Transverse colon (tissue), 4 donors: ENCODE data around the gene PALLD. TPM values are rescaled to one million over a fixed set of nuclear protein-coding genes. Genes with fewer than 3 reads are reported as not detected.

ENCODE experiments used
- DNase-seq: peaks from one replicate; pipeline ENCODE4 v3.0.0-alpha.2; 2019
- H3K27ac ChIP-seq, 4 donors: fragments of 200-600 bp; sonication (generic); 2 replicates each; pipeline ENCODE4 v1.5.1; 2016 to 2018; ENCODE audit warnings: inconsistent platforms in 4 of 4
- H3K27me3 ChIP-seq: fragments of 200-600 bp; sonication (generic); 2 replicates; pipeline ENCODE4 v1.5.1; 2017; ENCODE audit warnings: inconsistent platforms
- H3K36me3 ChIP-seq, 4 donors: fragments of 200-600 bp; sonication (generic); 2 replicates each; pipeline ENCODE4 v1.5.1; 2017 to 2019; ENCODE audit warnings: inconsistent platforms in 4 of 4
- H3K4me1 ChIP-seq, 4 donors: fragments of 200-600 bp; sonication (generic); 2 replicates each; pipeline ENCODE4 v1.5.1; 2017 to 2020; ENCODE audit warnings: inconsistent platforms in 4 of 4
- H3K4me3 ChIP-seq, 4 donors: fragments of 200-600 bp; sonication (generic); 1 replicate in 1 of 4; 2 replicates in 3 of 4; pipeline versions ENCODE4 v1.5.1 to v1.6.1; 2017 to 2019; ENCODE audit warnings: inconsistent platforms in 4 of 4
- H3K9me3 ChIP-seq, 2 donors: fragments of 200-600 bp; sonication (generic); 2 replicates each; pipeline ENCODE4 v1.5.1; 2017 to 2019; ENCODE audit warnings: inconsistent platforms in 2 of 2
- EP300 ChIP-seq: sonication (generic); formaldehyde crosslinking; IDR thresholded peaks from one replicate; pipeline ENCODE4 v1.6.1; 2017; ENCODE audit warnings: antibody characterized with exemption, low read depth
- POLR2A ChIP-seq: fragments of 450-650 bp; IDR thresholded peaks from one replicate; pipeline ENCODE4 v1.6.1; 2016; ENCODE audit warnings: antibody characterized with exemption, mild to moderate bottlenecking, moderate library complexity
- POLR2AphosphoS5 ChIP-seq, 3 donors: sonication (generic); formaldehyde crosslinking; IDR thresholded peaks; one replicate each; pipeline ENCODE4 v1.6.1; 2016; ENCODE audit warnings: antibody characterized with exemption in 3 of 3
- WGBS, 2 donors: methylation state at CpG; one replicate each; pipeline ENCODE4 v1.1.5; 2018; ENCODE audit warnings: low coverage in 1 of 2; 5-methylcytosine and 5-hydroxymethylcytosine counted together
- in situ Hi-C, 4 donors: fragments of 200-750 bp; cut with MboI; loops; one replicate each; pipeline versions ENCODE4 v1.15.0 to v1.15.1; 2017; ENCODE audit warnings: low sequenced_read_pairs in 3 of 4, low pct_ligation_motif_present in 1 of 4, low pct_unique_long_range_greater_than_20kb in 1 of 4
- intact Hi-C: fragments of 100-400 bp; cut with DNase I; formaldehyde crosslinking; loops from one replicate; pipeline ENCODE4 v1.15.1; 2023; ENCODE audit warnings: low total_unique reads
- total RNA-seq, 4 donors: library from RNA; depleted of rRNA; stranded (reverse); fragments of >200 nt; gene quantifications; one replicate each; pipeline ENCODE4 v1.1.0, GENCODE V29; 2016
- TF ChIP-seq, protein P1 (sequence below), 5 experiments: fragments of 200-600 bp in 3 of 5; fragments of 450-650 bp in 2 of 5; sonication (generic) in 3 of 5; IDR thresholded peaks; 1 replicate in 2 of 5; 2 replicates in 3 of 5; pipeline ENCODE4 v1.5.1; 2016 to 2017; ENCODE audit warnings: antibody characterized with exemption in 5 of 5, inconsistent platforms in 3 of 5, mild to moderate bottlenecking in 2 of 5, moderate library complexity in 1 of 5

The PALLD gene
- total RNA-seq, 4 donors from 2014 or later, result 230 to 309 (median 278) TPM

DNA sequence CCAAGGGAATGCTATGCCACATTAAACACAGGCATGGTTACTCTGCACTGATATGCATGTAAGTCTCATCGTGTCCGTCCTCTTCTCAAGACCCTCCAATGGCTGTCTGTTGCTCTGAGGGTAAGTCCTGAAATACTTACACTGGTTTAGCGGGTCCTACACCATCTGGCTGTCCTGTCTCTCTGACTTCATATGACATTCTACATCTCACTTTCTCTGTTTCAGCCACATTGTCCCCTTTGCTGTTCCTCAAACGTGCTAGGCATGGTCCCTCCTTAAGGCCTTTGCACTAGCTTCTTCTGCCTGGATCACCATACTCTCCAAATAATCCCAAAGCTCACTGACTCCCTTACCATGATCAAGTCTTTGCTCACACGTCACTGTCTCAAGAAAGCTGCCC, 131.4 kb downstream of the PALLD start:
- TF ChIP-seq POLR2AphosphoS5 (IDR thresholded peaks at IDR 0.05) (no peak), POLR2A (no peak), EP300 (no peak)
- TF ChIP-seq, protein P1, sequence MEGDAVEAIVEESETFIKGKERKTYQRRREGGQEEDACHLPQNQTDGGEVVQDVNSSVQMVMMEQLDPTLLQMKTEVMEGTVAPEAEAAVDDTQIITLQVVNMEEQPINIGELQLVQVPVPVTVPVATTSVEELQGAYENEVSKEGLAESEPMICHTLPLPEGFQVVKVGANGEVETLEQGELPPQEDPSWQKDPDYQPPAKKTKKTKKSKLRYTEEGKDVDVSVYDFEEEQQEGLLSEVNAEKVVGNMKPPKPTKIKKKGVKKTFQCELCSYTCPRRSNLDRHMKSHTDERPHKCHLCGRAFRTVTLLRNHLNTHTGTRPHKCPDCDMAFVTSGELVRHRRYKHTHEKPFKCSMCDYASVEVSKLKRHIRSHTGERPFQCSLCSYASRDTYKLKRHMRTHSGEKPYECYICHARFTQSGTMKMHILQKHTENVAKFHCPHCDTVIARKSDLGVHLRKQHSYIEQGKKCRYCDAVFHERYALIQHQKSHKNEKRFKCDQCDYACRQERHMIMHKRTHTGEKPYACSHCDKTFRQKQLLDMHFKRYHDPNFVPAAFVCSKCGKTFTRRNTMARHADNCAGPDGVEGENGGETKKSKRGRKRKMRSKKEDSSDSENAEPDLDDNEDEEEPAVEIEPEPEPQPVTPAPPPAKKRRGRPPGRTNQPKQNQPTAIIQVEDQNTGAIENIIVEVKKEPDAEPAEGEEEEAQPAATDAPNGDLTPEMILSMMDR (IDR thresholded peaks at IDR 0.05), result no peak
- WGBS, 2 donors, result 70 to 83% methylated on average over 3 to 5 of the region's 5 CpGs
- in situ Hi-C loops (no loop called here), intact Hi-C loops (no loop called here)
- H3K4me1 ChIP-seq, result peaks cover 0 to 13% (median 4%) of the 10 kb centered on the region in 4 donors
- H3K27ac ChIP-seq, result no peak overlapping the region
- H3K27me3 ChIP-seq, result peaks cover 5% of the 10 kb centered on the region
- H3K9me3 ChIP-seq, result no peaks in the 10 kb centered on the region
- H3K4me3 ChIP-seq, result no peak overlapping the region
- H3K36me3 ChIP-seq, result no peaks in the 10 kb centered on the region
- DNase-seq, result no peak

DNA sequence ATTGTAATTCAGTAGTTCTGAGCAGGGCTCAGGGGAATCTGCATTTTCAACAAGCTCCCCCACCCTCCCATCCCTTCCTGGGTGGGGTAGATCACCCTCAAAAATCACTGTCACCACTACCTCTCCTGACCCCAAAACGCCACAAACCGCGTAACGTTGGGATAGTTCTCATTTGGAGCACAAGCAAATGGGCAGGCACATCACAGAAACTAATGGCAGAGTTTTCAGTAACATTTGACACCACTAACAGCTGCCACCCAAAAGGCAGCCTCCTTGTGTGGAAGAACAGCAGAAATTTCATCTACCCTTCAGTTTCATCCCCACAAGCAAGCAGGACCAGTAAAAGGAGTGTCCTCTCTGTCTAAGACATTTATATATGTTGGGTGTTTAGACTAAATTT, 132.7 kb downstream of the PALLD start:
- no peak overlapping the region for H3K27ac ChIP-seq
- in situ Hi-C loops (no loop called here), intact Hi-C loops (no loop called here)
- no peak overlapping the region for H3K4me3 ChIP-seq
- TF ChIP-seq POLR2A (no peak), EP300 (no peak), POLR2AphosphoS5 (IDR thresholded peaks at IDR 0.05) (no peak)
- TF ChIP-seq, protein P1 (IDR thresholded peaks at IDR 0.05), result no peak
- H3K27me3 ChIP-seq, result peaks cover 5% of the 10 kb centered on the region
- 85% methylated on average over 4 of the region's 4 CpGs; no CpG with 5 or more reads in 1 of the 2 donors for WGBS, 2 donors
- H3K4me1 ChIP-seq, result peaks cover 0 to 20% (median 4%) of the 10 kb centered on the region in 4 donors
- no peaks in the 10 kb centered on the region for H3K9me3 ChIP-seq
- no peak for DNase-seq
- H3K36me3 ChIP-seq, result no peaks in the 10 kb centered on the region

DNA sequence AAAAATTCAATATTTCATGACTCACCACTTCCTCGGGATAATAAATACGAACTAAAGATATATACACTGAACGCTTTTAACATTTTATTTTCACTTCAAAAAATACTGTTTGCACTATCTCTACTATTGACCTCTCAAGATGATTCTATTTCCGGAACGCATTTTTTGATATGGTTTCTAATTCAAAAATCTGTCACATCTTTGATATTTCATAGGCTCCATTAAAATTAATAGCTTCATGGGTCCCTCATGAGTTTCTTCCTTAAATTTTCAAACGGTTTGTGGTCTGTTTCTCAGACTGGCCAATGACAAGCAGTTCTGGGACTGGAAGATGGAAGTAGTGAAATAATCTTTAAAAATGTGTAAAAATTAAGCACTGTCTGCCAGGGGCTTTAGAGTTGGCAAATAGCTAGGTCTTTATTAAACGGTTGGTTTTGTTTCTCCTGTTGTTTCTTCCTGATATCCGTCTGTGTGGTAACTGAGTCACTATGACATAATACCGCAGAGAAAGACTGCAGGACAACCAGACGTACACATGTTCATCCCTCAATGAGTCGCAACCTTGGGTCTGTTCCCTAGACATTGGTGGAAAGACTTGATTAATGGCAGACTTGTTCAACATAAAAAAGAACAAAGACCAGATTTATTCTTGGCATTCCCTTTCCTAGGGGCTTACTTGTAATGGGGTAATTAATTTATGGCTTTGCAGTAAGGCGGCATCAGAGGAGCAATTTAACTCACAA, 133.8 kb downstream of the PALLD start:
- Histone ChIP-seq H3K27ac (peak overlapping the region; percentile 31 to 86 (median 84)), H3K36me3 (no peaks in the 10 kb centered on the region), H3K4me3 (peak overlapping the region in 1 of 4 donors; percentile 70), H3K27me3 (peaks cover 5% of the 10 kb centered on the region), H3K4me1 (peaks cover 0 to 20% (median 4%) of the 10 kb centered on the region in 4 donors), H3K9me3 (no peaks in the 10 kb centered on the region)
- intact Hi-C loops (loop anchor here (2.0 kb wide), 1 partner anchor 46 kb away; no protein-coding TSS in a partner anchor), in situ Hi-C loops (no loop called here)
- no peak for DNase-seq
- no peak for TF ChIP-seq POLR2A
- no peak for TF ChIP-seq POLR2AphosphoS5 (IDR thresholded peaks at IDR 0.05)
- no peak for TF ChIP-seq EP300
- TF ChIP-seq, protein P1 (IDR thresholded peaks at IDR 0.05), result no peak
- WGBS, 2 donors, result 64 to 71% methylated on average over 12 of the region's 12 CpGs

DNA sequence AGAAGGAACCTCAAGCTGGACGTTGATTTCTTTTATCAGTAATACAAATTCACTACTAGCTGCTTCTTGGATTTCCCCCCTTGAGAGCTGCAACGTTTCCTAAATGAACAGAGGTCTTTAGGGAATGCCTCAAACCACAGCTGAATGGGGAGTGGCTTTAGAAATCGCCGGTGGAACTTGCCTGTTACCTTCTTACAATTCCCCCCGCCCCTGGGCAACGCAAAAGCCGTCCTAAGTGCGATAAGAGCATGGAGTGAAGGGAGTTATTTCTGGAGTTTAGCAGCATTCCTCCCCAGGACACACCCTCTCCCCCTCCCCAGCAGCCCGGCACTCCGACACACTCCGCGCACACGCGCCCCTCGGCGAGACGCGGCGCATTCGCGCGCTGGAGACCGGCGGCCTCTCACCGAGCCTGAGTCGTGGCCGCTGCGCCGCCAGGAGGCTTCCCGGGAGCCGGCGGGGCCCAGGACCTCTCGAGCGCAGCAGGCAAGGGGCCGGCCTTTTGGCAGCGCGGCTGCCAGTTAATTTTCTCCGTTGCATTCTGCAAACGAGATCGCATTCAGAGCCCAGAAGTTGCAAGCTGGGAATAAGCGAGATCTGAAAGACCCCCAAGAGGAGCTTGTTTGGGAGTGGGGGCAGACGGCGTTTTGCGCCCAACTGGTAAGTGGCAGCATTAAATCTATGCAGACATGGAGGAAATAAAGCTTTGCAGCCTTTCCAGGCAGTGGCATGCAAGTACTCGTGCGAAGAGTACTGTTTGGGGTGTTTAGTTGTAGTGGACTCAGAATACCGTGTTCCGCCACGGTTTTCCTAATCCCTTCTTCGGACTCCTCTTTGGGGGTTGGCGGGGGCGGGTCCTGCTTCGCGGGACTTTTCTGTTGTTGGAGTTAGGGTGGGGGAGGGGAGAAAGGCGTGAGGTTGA, 134.7 kb downstream of the PALLD start:
- Histone ChIP-seq H3K4me3 (peak overlapping the region; percentile 30 to 70 (median 58)), H3K27ac (peak overlapping the region; percentile 31 to 86 (median 84)), H3K27me3 (peaks cover 5% of the 10 kb centered on the region), H3K36me3 (no peaks in the 10 kb centered on the region), H3K4me1 (peaks cover 0 to 25% (median 5%) of the 10 kb centered on the region in 4 donors), H3K9me3 (no peaks in the 10 kb centered on the region)
- intact Hi-C loops, result loop anchor here (2.0 kb wide), 1 partner anchor 47 kb away; no protein-coding TSS in a partner anchor
- 2 to 3% methylated on average over 19 to 51 of the region's 55 CpGs for WGBS, 2 donors
- DNase-seq, result peak; percentile 60
- TF ChIP-seq POLR2A (no peak), POLR2AphosphoS5 (IDR thresholded peaks at IDR 0.05) (no peak), EP300 (no peak)
- TF ChIP-seq, protein P1 (IDR thresholded peaks at IDR 0.05), result peak; percentile 42 to 59 (median 57)
- in situ Hi-C loops, result no loop called here
